D721Med (cell line): ENCODE measurements around the gene KRTAP10-3.

Experiments used
- DNase-seq: peaks from one replicate; pipeline ENCODE4 v3.0.0; 2011; ENCODE audit warnings: low spot score; ENCODE audit not compliant: insufficient read length
- FAIRE-seq: peaks from 2 replicates; lab custom pipeline; 2011; peaks lifted over from hg19 to GRCh38; lab: Jason Lieb, UNC
- CTCF ChIP-seq: IDR thresholded peaks from 2 replicates; pipeline ENCODE4 v1.5.1; 2012; ENCODE audit warnings: mild to moderate bottlenecking, control low read depth; ENCODE audit not compliant: insufficient read depth; ENCODE audit errors: missing control alignments

KRTAP10-3 gene

GRCh38 chr21:44531606-44532564 lies 26.7 kb downstream of the KRTAP10-3 start:
- no peak for TF ChIP-seq CTCF
- no peak for DNase-seq
- no peak for FAIRE-seq

GRCh38 chr21:44530903-44531605 lies 27.5 kb downstream of the KRTAP10-3 start:
- FAIRE-seq: no peak
- no peak for TF ChIP-seq CTCF
- no peak for DNase-seq

- no peak for TF ChIP-seq CTCF
- DNase-seq (no peak), FAIRE-seq (no peak)
Measured at GRCh38 chr21:44530221-44530902, 28.2 kb downstream of the KRTAP10-3 start.

GRCh38 chr21:44529503-44530125 lies 29.0 kb downstream of the KRTAP10-3 start:
- TF ChIP-seq CTCF: no peak
- DNase-seq (no peak), FAIRE-seq (no peak)

- no peak for FAIRE-seq
- no peak for DNase-seq
- TF ChIP-seq CTCF: no peak
Measured at GRCh38 chr21:44529011-44529421, 29.6 kb downstream of the KRTAP10-3 start.

GRCh38 chr21:44528634-44528995 lies 30.0 kb downstream of the KRTAP10-3 start:
- no peak for FAIRE-seq
- TF ChIP-seq CTCF: no peak

More at GRCh38 chr21:44528634-44528995, 30.0 kb downstream of the KRTAP10-3 start:
- DNase-seq: no peak
